Measurements from ENCODE around the gene DNM3. TPM values are rescaled to one million over a fixed set of nuclear protein-coding genes. Genes with fewer than 3 reads are reported as not detected.
"Not testable (repeated sequence)": the region's sequence is repeated elsewhere in the genome, so short reads cannot be mapped to it uniquely, and the experiment has no call there.

Gene DNM3
- total and polyA plus RNA-seq, 2 of the 8 experiments (the other 6 are each of a cell fraction or from before 2014, with no cell fraction given), result 2.0 to 8.5 TPM

DNA sequence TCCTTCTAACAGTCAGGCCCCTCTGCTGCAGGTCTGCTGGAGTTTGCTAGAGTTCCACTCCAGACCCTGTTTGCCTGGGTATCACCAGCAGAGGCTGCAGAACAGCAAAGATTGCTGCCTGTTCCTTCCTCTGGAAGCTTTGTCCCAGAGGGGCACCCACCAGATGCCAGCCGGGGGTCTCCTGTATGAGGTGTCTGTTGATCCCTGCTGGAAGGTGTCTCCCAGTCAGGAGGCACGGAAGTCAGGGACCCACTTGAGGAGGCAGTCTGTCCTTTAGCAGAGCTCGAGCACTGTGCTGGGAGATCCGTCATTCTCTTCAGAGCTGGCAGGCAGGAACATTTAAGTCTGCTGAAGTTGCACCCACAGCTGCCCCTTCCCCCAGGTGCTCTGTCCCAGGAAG is 238.6 kb downstream of the DNM3 start:
- POLR2A ChIA-PET (ENCODE audit: partially characterized antibody); H2BK5ac ChIP-seq (ENCODE audit: low read depth, low read length); DNase-seq (ENCODE audit: low read depth in 1 of 2, low spot score in 2 of 2); H3K27ac ChIP-seq (ENCODE audit: low read depth, low read length); H3K36me3 ChIP-seq (ENCODE audit: control insufficient read depth in 2 of 4, insufficient read depth in 4 of 4, low read length in 3 of 4); H3K27me3 ChIP-seq (replicated peaks in 1 of 4; ENCODE audit: control insufficient read depth in 3 of 4, extremely low read depth in 1 of 4, insufficient read depth in 3 of 4, low read length in 3 of 4); H3K4me3 ChIP-seq (ENCODE audit: extremely low read depth in 1 of 4, insufficient read depth in 2 of 4, low read depth in 3 of 4, low read length in 4 of 4); H3K23ac ChIP-seq (ENCODE audit: insufficient read length); H3K23me2 ChIP-seq (ENCODE audit: low read depth, low read length); H3K9ac ChIP-seq (replicated peaks in 1 of 4; ENCODE audit: extremely low read depth in 1 of 4, low read depth in 3 of 4, low read length in 3 of 4); H4K20me1 ChIP-seq (replicated peaks in 1 of 2; ENCODE audit: control insufficient read depth in 1 of 2, insufficient read depth in 2 of 2, low read length in 2 of 2); H2AK5ac ChIP-seq (ENCODE audit: low read depth, low read length); H2BK20ac ChIP-seq (ENCODE audit: low read length); H3K4me2 ChIP-seq (ENCODE audit: insufficient read depth in 1 of 2, low read depth in 2 of 2, low read length in 2 of 2); H3K9me3 ChIP-seq (ENCODE audit: insufficient read depth in 2 of 2, low read depth in 1 of 2, low read length in 1 of 2); H4K5ac ChIP-seq (ENCODE audit: insufficient read length, low read depth, low read length); H2AFZ ChIP-seq (ENCODE audit: low read length); H2BK120ac ChIP-seq (replicated peaks; ENCODE audit: low read depth, low read length); H3K79me2 ChIP-seq (ENCODE audit: control insufficient read depth in 1 of 2, insufficient read depth in 2 of 2, low read length in 2 of 2); H3K18ac ChIP-seq (ENCODE audit: extremely low read depth, low read length); H4K8ac ChIP-seq (ENCODE audit: extremely low read depth, insufficient read depth, low read length); H3K4ac ChIP-seq (replicated peaks; ENCODE audit: insufficient read length, low read depth, low read length); H2BK12ac ChIP-seq (ENCODE audit: low read depth, low read length); H4K91ac ChIP-seq (replicated peaks; ENCODE audit: insufficient read length, low read length); H2BK15ac ChIP-seq (ENCODE audit: low read length); FAIRE-seq; H3K79me1 ChIP-seq (ENCODE audit: low read depth, low read length); H3K56ac ChIP-seq (replicated peaks; ENCODE audit: insufficient read length, low read depth, low read length); H3K4me1 ChIP-seq (replicated peaks in 1 of 4; ENCODE audit: control insufficient read depth in 3 of 4, insufficient read depth in 4 of 4, low read length in 3 of 4); H3K14ac ChIP-seq (ENCODE audit: insufficient read length): not testable (repeated sequence)
- CTCF ChIA-PET (ENCODE audit: partially characterized antibody), result interaction anchor here (1.0 to 3.3 kb wide), 4 partner anchors 10 to 637 kb away, joined by 3 to 11 read pairs (median 7); no protein-coding TSS in a partner anchor
- 97% methylated on average over 4 of the region's 4 CpGs; no CpG with 5 or more reads in 1 of the 2 experiments for WGBS, 2 experiments (ENCODE audit: extremely low coverage in 1 of 2, insufficient coverage in 1 of 2, insufficient read length in 1 of 2, insufficient replicate concordance in 2 of 2, low coverage in 1 of 2, low lambda C conversion rate in 2 of 2, missing lambda C conversion rate in 1 of 2)

Measured in H1 (cell line).